Gastrocnemius medialis (tissue), 4 donors: Measurements from ENCODE around the gene ACSL1.

ENCODE experiments used
- CTCF ChIP-seq, 5 experiments: fragments of 450-650 bp in 3 of 5; fragments of 200-600 bp in 2 of 5; sonication (generic) in 2 of 5; IDR thresholded peaks in 4 of 5; conservative IDR thresholded peaks in 1 of 5; 1 replicate in 4 of 5; 2 replicates in 1 of 5; pipeline ENCODE4 v1.5.1; 2016 to 2019; ENCODE audit warnings: antibody characterized with exemption in 5 of 5, mild to moderate bottlenecking in 3 of 5, moderate library complexity in 3 of 5
- POLR2A ChIP-seq, 2 donors: fragments of 450-650 bp; IDR thresholded peaks; one replicate each; pipeline ENCODE4 v1.6.1; 2017; ENCODE audit warnings: antibody characterized with exemption in 2 of 2, mild to moderate bottlenecking in 2 of 2, moderate library complexity in 2 of 2

- TF ChIP-seq CTCF (IDR thresholded peaks at IDR 0.05 in 4 of 5, conservative IDR thresholded peaks at IDR 0.05 in 1 of 5) (no peak), POLR2A (IDR thresholded peaks at IDR 0.05) (no peak)
Observed at GRCh38 chr4:184843984-184844554, 18.3 kb upstream of the ACSL1 start.
